GF-D8 (cell line): Measurements from ENCODE around the gene NOX5.
"Not testable (repeated sequence)": the region's sequence is repeated elsewhere in the genome, so short reads cannot be mapped to it uniquely, and the experiment has no call there.

Experiments used
- DNase-seq: peaks from one replicate; lab custom pipeline; 2025; lab: John Stamatoyannopoulos, UW

The NOX5 gene

DNA sequence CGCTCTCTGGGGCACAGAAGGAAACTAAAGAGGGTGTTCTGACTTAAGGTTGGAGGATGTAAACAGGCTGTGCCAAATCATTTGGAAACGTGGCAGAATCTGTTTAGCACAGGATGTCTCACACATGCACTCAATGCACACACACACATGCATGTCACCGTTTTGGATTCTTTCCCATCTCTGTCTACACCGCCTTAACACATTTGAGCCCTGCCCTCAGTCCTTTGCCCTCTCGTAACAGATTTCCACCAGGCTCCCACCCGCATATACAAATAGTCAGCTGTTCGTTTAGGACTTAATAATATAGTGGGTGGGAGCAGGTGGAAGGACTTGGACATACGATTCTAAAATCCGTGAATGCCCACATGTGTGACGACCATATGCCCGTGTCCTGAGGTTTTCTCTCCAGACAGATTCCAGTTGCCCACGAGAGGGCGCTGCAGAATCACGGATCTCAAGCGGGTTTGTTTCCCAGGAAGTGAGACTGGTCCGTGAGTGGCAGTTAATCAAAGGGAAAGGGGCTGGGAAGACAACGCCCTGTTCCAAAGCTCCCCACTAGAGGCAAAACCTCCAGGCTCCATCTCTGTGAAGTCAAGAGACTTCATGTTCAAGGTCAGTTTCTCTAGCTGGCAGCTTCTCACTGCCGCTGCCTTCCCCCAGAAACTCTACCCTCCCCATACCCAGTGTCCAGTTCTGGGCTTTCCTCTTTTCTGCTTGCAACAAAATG is 44.5 kb downstream of the NOX5 start:
- DNase-seq, result peak; percentile 3

DNA sequence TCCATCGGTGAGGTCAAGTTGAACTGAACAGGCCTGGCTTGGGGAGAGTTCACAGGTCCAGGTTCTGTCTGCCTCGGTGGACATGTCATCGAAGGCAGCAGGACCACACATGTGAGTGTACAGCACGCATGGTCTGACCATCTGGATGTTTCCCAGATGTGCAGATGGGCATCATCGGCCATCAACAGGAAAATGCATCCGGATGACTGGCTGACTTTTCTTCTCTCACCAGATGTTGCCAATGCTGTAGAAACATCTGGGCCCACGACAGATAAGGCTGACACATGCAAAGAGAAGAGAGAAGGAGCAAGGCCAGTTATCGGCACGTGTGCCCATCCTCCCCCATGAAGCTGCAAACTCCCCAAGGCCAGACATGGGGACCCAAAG is 45.1 kb downstream of the NOX5 start:
- DNase-seq, result no peak

DNA sequence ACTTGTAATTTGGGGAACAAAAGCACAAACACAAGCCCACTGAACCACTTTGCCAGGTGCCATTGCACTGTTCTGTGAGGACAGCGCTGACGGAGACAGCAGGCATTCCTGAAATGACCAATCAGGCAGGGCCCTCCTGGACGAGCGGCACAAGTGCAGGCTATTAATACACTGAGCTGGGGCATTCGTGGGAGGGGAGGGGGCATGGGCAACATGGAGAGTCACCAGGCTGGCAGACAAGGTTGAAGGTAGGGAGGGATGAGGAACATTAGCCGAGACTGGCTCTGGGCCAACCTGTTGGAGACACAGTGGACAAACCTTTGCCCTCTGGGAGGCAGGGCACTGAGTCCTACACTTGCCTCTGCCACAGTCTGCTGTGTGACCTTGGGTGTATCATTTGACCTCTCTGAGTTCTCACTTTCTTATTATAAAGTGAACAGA is 45.6 kb downstream of the NOX5 start:
- DNase-seq, result no peak

DNA sequence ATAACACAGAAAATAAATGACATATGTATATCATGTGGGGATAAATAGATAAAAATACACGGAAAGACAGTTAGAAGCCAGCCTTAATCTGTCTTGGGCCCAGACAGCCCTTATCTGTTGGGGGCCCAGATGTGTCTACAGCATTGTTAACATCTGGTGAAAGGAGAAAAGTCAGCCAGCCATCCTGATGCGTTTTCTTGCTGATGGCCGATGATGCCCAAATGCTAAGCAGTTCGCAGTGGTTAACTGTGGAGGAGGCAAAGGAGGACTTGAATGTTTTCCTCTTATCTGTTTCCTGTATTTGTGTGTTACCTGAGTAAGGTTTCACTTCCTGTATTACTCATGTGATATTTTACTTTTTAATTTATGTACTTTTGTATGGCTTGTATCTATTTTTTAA is 46.2 kb downstream of the NOX5 start:
- DNase-seq, result no peak

DNA sequence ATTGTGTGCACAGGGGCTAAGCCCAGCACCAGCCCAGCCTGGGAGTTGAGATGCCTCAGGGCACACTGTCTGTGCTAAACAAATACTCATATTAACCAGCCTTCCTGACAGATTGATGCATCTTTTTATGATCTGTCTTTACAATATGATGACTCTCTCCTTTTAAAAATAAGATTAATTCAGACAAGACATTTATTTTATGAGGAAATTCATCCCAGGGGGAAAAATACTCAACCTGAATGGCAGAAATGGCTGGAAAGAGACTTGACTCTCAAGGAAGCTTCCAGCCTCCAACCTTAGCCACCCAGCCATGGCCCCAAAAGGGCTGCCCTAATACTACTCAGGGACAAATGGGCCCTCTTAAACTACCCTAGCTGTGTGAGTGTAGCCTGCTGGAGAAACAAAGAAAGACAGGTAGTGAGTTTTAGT is 46.9 kb downstream of the NOX5 start:
- no peak for DNase-seq

DNA sequence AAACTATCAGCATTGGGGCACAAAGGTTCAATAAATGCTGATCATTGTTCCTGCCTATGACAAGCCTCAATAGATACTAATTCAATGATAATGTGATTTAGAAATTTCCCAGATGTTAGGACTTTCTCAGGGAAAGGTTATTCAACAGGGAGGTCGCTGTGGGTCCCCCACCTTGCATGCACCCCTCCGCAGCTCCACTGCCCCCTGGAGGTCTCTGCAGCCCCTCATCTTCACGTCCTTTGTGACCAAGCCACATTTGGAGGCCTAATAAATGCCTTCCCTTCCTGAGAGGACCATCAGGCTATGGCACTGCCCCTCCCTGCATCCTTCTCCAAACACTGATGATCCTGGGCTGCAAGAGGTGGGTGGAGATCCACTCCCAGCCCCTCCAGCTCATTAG is 50.2 kb downstream of the NOX5 start:
- no peak for DNase-seq

DNA sequence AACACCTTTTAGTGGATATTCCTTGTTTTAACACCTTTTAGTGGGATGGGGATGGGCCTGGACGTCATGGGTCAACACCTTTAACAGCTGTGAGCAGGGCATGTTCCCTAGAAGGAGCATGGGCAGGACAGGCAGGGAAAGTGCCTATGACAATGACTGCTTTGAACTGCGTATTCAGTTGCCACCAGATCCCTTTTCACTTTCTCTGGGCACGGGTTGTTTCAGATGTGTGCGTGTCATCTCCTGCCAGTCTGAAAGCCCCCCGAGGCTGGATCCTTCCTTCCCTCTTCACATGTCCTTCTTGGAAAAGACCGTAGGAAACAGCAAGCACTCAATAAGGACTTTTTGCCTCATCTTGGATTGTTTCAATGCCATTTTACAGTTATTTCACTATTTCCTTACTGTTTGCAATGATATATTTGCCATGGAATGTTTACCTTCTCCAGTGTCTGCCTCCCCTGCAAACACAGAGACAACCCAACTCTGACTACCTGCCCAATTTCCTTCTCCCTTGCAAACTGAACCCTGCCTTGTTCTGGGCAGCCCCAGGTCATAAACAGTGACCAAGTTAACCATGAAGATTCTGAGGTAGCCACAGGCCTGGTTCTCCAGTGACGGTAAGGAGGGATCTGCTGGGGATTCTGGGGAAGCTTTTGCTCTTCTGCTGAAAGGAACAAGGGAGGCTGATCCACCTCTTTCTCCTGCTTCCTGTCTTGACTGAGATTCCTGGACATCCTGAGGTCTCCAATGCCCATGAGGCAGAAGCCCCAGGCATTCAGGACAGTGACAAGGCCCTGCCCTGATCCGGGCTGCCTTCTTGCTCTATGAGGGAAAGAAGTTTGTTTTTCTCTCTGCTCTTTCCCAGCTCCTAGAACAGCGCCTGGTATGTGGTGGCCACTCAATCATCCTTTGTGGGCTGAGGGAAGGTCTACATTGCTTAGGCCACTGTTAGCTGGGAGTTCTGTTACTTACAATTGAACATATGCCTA is 51.8 kb downstream of the NOX5 start:
- DNase-seq, result no peak

DNA sequence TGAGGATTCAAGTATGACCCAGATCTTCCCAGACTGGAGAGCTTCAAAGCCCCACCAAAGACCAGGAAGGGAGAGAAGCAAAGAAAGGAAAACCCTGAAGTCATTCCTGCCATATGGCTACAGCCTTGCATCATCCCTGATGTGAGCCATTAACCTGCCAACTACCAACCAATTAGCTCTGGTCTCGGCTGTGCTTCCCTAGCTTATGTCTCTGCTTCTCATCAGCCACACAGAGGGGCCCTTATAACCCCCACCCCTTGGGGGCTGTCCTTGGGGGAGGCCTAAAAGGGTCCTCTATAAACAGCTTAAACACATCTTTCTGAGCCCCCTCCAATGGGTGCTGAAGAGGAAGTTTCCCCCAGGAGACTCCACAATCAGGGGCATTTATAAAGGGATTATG is 52.8 kb downstream of the NOX5 start:
- no peak for DNase-seq

DNA sequence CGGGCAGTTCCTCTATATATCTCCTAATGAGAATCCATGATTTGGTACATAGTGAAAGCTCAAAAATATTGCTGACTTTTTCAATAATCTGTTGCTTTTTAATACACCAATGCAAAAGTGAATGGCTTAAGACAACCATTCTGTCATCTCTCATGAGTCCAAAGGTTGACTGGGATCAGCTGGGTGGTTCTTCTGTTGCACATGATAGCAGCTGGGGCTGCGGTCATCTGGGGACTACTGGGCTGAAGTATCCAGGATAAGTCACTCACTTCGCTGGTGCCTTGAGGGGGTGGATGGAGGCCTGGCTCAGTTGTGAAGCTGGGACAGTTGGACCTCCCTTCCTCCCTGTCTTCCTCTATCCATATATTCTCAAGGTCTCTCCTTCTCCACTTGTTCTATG is 53.7 kb downstream of the NOX5 start:
- no peak for DNase-seq

DNA sequence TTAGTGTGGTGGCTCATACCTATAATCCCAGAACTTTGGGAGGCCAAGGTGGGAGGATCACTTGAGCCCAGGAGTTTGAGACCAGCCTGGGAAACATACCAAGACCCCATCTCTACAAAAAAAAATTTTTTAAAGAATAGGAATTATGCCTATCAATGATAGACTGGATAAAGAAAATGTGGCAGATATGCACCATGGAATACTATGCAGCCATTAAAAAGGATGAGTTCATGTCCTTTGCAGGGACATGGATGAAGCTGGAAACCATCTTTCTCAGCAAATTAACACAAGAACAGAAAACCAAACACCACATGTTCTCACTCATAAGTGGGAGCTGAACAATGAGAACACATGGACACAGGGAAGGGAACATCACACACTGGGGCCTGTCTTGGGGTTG is 54.8 kb downstream of the NOX5 start:
- not testable (repeated sequence) for DNase-seq

DNA sequence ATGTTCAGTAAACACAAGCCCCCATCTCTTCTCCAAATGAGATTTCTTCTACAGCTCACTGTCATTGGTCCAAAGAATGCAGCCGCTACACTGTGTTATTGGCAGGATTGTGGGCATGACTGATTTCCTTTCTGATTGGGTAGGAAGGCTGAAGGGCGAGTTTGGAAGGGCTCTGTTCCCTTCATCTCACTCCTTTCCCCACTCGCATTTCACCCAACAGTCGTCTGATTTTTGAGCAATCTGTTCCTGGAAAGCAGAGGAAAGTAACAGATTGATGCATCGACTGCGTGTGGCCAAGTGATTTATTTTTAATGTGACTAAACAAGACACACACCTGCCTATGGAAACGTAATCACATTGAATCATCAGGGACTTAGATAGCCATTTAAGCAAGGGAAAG is 55.5 kb downstream of the NOX5 start:
- no peak for DNase-seq

DNA sequence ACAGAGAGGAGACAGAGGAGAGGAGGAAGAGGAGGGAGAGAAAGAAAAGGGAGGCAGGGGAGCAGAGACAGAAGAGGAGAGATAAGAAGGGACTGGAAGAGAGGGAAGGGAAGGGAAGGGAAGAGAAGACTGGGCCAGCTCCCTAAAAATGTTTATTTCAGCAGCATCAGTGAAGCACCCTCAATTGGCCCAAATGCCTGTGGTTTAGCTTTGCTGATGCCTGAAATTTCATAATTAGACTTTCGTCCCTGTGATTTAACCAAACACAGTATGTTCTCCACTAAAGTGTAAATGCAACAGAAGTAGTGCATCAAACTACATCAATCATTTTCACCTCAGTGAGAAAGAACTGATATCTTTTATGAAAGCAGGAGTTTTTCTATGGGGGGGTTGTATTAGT is 55.9 kb downstream of the NOX5 start:
- DNase-seq, result no peak

DNA sequence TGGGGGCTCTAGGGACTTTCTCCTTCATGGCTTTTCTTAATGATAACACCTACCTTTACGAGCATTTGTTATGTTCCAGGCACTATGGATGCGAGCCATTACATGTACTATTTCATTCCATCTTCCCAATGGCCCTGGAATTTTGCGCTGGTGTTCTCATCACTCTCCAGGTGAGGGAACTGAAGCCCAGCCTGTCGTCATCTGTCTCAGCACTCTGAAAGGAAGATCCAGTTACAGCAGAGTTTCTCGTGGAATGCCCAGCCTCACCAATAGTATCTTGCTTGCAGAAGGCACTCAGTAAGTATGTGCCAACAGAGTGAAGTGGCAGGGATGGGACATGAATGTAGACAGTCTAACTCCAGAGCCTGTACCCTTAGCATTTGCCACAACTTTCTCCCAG is 56.8 kb downstream of the NOX5 start:
- DNase-seq, result no peak

DNA sequence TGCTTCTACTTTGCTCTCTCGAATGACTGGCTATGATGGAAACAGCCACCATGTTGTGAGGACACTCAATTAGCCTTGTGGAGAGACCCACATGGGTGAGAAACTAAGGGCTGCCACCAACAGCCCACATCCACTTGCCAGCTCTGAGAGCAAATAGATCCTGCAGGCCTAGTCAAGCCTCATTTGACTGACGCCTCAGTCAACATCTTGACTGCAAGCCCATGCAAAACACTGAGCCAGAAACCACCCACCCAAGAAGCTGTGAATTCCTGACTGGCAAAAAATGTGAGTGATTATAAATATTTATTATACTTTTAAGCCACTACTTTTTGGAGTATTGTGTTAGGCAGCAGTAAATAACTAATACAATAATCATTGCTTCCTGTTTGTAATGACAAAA is 58.4 kb downstream of the NOX5 start:
- DNase-seq, result no peak

DNA sequence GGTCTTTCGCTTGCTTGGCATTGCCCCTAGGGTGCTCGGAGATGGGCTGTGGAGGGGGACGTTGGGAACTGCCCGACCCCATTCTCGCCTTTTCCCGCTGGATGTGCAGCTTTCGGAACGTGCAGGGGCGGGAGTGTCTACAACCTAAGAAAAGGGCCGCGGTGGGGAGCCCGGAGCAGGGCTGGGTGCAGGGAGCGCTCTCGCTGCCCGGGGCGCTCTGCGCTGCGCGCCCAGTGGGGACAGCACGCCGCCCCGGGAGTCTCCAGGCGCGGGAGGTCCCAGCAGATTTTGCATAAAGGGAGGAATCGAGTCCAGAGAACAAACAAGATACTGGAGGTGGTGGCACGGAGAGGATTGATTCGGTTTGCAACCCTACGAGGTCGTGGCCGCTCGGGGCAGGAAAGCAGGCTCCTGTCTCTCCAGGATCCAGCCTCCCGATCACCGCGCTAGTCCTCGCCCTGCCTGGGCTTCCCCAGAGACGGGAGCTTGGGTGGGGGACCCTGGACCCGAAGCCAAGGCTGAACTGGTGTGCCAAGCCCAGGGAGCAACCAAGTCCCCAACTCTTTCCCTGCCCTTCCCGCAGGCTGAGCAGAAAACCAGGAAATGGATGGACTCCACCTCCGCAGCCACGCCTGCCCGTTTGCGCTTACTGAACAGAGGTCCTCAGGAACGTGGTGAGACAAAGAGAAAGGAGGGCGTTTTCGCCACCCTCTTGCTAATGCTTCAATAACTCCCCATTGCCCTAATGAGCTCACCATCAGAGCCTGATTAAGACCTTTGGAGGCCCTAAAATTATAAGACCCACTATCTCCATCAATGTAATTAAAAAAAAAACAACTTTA is 59.7 kb downstream of the NOX5 start:
- DNase-seq, result no peak

DNA sequence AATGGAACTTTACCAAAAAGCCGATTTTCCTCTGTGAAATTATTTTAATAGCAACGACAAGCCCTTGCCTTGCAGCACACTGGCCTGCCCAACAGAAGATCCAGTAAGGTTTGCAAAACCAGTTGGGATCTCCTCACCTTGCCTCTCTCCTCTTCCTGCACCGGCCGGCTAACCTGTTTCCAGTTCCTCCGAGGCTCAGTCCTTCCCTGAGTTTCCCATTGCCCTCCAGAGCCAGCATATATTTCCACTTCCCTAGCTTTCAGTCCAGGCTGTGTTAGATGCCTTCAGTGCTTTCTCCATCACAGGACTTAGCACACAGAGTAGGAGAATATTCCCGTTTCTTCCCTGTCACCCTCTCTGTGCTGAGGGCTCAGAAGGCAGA is 60.3 kb downstream of the NOX5 start:
- DNase-seq, result no peak

DNA sequence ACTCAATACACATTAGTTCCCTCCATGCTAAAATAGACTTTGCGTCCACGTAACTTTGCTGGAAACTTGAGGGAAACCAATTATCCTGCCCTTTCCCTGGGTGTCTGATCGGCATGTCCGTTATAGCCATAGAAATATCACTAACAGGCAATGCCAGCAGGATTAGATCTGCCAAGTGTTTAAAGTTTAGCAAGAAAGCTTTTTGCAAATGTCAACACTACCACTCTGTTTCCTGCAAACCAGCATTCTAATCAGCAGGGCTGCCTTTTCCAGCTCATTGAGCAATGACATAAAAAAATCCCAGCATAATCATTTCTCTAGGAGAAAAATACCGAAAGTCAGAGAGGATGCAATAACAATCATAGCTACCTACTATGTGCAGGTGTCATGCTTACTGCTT is 60.9 kb downstream of the NOX5 start:
- no peak for DNase-seq

DNA sequence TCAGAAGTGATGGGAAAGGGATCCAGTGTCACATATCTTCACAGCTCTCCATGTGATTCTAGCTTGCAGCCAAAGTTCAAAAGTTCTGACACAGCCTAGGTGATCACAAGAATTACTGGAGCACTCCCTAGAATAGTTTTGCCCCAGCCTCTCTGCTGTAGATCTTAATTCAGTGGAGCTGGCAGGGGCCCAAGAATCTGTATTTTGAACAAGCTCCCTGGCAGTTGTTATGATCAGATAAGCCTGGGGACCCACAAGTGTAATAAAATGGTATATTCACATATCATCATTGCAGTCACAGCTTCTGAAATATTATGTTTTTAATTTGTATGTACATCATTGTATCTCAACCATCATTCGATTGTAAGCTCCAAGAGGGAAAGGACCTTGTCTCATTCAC is 62.3 kb downstream of the NOX5 start:
- DNase-seq, result no peak

DNA sequence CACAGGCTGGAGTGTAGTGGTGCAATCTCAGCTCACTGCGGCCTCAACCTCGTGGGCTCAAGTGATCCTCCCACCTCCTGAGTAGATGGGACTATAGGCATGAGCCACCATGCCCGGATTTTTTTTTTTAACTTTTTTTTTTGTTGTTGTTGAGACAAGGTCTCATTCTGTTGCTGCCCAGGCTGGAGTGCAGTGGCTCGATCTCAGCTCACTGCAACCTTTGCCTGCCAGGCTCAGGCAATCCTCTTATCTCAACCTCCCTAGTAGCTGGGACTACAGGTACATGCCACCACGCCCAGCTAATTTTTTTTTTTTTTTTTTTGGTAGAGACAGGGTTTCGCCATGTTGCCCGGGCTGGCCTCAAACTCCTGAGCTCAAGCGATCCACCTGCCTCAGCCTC is 64.1 kb downstream of the NOX5 start:
- DNase-seq, result no peak

DNA sequence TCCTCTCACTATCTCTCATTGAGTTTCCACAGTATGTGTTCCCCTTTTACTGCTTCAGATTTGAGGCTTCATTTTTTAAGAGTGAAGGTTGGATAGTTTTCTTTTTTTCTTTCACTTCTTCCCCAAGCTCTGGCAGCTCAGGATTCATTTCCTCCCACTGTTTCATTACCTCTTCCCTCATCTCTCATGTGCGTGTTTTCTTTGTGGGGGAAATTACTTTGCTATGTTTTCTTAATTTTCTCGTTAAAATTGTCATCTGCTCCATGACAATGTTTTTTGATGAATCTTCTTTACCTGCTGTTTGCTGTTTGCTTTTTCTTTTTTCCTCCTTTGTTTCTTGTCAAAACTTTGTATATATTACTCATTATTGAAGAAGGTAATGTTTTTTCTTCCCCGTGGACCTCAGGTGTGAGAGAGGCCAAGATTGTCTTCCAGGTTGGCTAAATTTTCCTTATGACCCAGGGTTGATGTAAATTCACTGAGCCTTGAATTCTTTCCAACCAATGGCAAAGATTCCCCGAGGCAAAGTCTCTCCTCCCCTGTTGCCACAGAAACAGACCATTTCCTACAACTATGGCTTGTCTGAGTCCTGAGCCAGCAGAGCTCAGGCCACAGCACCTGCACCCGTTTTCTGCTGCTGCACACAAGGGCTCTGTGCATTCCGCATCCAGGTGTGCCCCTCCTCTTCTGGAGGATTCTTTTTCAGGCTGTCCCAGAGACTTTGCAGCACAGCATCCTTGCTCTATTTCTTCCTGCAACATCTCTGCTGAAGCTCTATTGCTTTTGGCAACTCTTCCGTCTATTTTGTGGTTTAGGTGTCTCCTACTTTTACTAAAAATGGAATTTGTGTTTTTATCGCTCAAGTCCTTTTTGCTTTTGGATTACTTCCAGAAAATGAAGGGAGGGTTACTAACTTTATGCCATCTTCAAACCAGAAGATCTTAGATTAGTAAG is 66.1 kb downstream of the NOX5 start:
- no peak for DNase-seq

DNA sequence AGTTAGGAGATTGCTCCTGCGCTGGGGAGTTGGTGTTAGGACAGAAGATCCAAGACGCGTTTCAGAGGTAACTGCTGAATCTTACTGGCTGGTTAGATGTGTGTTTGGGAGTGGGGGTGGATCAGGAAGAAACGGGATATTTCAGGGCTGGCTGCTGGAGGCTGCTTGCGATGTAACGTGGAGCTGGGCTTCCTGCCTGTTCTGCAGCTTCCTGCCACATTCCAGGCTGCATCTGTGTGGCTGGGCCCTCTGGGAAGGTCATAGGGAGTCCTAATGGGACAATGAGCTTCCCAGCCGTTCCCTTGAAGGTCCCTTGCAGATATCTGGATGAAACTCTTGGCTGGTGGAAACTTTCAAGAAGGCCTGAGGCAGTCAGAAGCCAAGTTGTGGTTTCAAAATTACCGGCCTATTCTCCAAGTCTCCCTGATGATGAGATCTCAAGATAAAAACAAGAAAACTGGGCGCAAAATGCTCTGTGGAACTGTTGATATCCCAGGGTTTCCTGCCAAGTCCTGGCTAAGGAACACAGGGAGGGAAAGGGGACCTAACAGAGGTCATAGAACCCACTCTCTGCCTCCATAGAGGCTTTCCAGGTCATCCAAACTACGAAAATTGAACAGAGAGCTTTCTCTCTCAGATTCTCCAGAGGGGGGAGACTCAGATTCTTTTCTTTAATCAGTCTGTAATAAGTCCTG is 67.0 kb downstream of the NOX5 start:
- no peak for DNase-seq
